ENCODE data around the gene HOXB4. TPM values are rescaled to one million over a fixed set of nuclear protein-coding genes. Genes with fewer than 3 reads are reported as not detected.

Gene HOXB4
- total RNA-seq, 1 experiment from 2014 or later = not detected

GRCh38 chr17:48574505-48575065 is 3.6 kb downstream of the HOXB4 start:
- no peaks in the 10 kb centered on the region for H3K79me1 ChIP-seq (ENCODE audit: insufficient read depth, low read depth, low read length, poor library complexity, severe bottlenecking)
- H3K56ac ChIP-seq (ENCODE audit: insufficient read length, low read depth, low read length) = no peak overlapping the region
- no peak overlapping the region for H3K18ac ChIP-seq (ENCODE audit: insufficient read length, low read depth, low read length)
- no peak overlapping the region for H2BK12ac ChIP-seq (ENCODE audit: insufficient read length, low read depth, low read length)
- H3K4me1 Mint-ChIP-seq = peaks cover 5 to 35% of the 10 kb centered on the region in 2 experiments
- H3K4me2 ChIP-seq (ENCODE audit: insufficient read depth, insufficient read length, low read length) = no peak overlapping the region
- no peaks in the 10 kb centered on the region for H3K79me2 ChIP-seq (ENCODE audit: insufficient read depth, low read length)
- H4K5ac ChIP-seq (ENCODE audit: insufficient read length, low read depth, low read length) = no peak overlapping the region
- no peaks in the 10 kb centered on the region; a peak in 2 of 7 replicates for H3K36me3 Mint-ChIP-seq (ENCODE audit: insufficient read depth in 1 of 3, low read depth in 3 of 3)
- peaks cover 17% of the 10 kb centered on the region for H3K27me3 Mint-ChIP-seq (ENCODE audit: low read depth)
- H2AK5ac ChIP-seq (ENCODE audit: insufficient read length, low read length) = no peak overlapping the region
- H3T11ph ChIP-seq (ENCODE audit: low read length) = no peak overlapping the region
- no peaks in the 10 kb centered on the region for H3K23me2 ChIP-seq (ENCODE audit: insufficient read length, low read depth, low read length, poor library complexity, severe bottlenecking)
- no peak overlapping the region for H3K9ac ChIP-seq (ENCODE audit: extremely low read depth, insufficient read length, low read length)
- no peak overlapping the region for H3K14ac ChIP-seq (ENCODE audit: insufficient read depth, low read length)
- H4K8ac ChIP-seq (replicated peaks; ENCODE audit: insufficient read length, low read depth, low read length) = no peak overlapping the region
- DNase-seq = no peak
- no peak overlapping the region for H2BK15ac ChIP-seq (ENCODE audit: low read depth, low read length)
- peaks cover 2% of the 10 kb centered on the region for H4K20me1 ChIP-seq (ENCODE audit: control insufficient read depth, insufficient read depth, insufficient read length)
- H3K4me1 ChIP-seq (ENCODE audit: insufficient read depth, low read length) = no peaks in the 10 kb centered on the region
- peaks cover 7 to 10% of the 10 kb centered on the region in 2 experiments; a peak in 4 of 5 replicates for H3K9me3 Mint-ChIP-seq
- no CpG with 5 or more reads among the region's 8 CpGs for WGBS (ENCODE audit: extremely low coverage, insufficient read length, low lambda C conversion rate)
- peaks cover 96% of the 10 kb centered on the region for H3K27me3 ChIP-seq (ENCODE audit: insufficient read depth, low read length)
- no peak overlapping the region for H3K4ac ChIP-seq (ENCODE audit: low read depth, low read length)
- no peak overlapping the region for H3K27ac Mint-ChIP-seq
- H3K9me3 ChIP-seq (ENCODE audit: control insufficient read depth, low read depth, low read length) = no peaks in the 10 kb centered on the region
- H2AFZ ChIP-seq (ENCODE audit: low read length) = no peak overlapping the region
- H3K27ac ChIP-seq (ENCODE audit: insufficient read length, low read depth, low read length) = no peak overlapping the region
- H4K91ac ChIP-seq (ENCODE audit: insufficient read length, low read depth, low read length) = no peak overlapping the region
- H3K23ac ChIP-seq (ENCODE audit: insufficient read length, low read depth, low read length) = no peak overlapping the region
- H2BK120ac ChIP-seq (ENCODE audit: low read depth, low read length, poor library complexity, severe bottlenecking) = no peak overlapping the region
- no peak overlapping the region for H2BK20ac ChIP-seq (ENCODE audit: low read depth, low read length, poor library complexity, severe bottlenecking)
- H2BK5ac ChIP-seq (ENCODE audit: insufficient read length, low read length) = no peak overlapping the region
- TF ChIP-seq CTCF (conservative IDR thresholded peaks at IDR 0.05) = no peak
- no peak overlapping the region for H3K4me3 Mint-ChIP-seq

Data from H9 (cell line).